ENCODE data around the gene UNC5C.

UNC5C gene

GRCh38 chr4:95547715-95548471 lies 880 bp downstream of the UNC5C start:
- DNase-seq = peak; percentile 42 to 94 (median 64)
- intact Hi-C loops (cut with DNase I) = loop anchor here (2.0 to 10.0 kb wide), 3 partner anchors 36 to 381 kb away; no protein-coding TSS in a partner anchor

- intact Hi-C loops (cut with DNase I) = loop anchor here (5.0 to 10.0 kb wide), 2 partner anchors 35 to 182 kb away; no protein-coding TSS in a partner anchor
- DNase-seq = peak in 6 of 10 donors; percentile 14 to 75 (median 54)
These were observed 1.7 kb downstream of the UNC5C start for GRCh38 chr4:95546866-95547714.

- DNase-seq = no peak
- intact Hi-C loops (cut with DNase I) = loop anchor here (5.0 to 10.0 kb wide), 2 partner anchors 34 to 181 kb away; no protein-coding TSS in a partner anchor
These were observed 2.6 kb downstream of the UNC5C start for GRCh38 chr4:95546221-95546620.

GRCh38 chr4:95545546-95545945 lies 3.2 kb downstream of the UNC5C start:
- peak in 3 of 10 donors; percentile 10 to 72 (median 64) for DNase-seq
- intact Hi-C loops (cut with DNase I) = loop anchor here (5.0 to 10.0 kb wide), 2 partner anchors 33 to 181 kb away; no protein-coding TSS in a partner anchor

GRCh38 chr4:95544113-95545103 lies 4.4 kb downstream of the UNC5C start:
- intact Hi-C loops (cut with DNase I) = loop anchor here (5.0 to 10.0 kb wide), 2 partner anchors 32 to 180 kb away; no protein-coding TSS in a partner anchor
- no peak for DNase-seq

GRCh38 chr4:95541889-95542607 lies 6.7 kb downstream of the UNC5C start:
- intact Hi-C loops (cut with DNase I) = loop anchor here (10.0 kb wide), 1 partner anchor 177 kb away; no protein-coding TSS in a partner anchor
- DNase-seq = no peak

GRCh38 chr4:95541094-95541493 lies 7.7 kb downstream of the UNC5C start:
- no peak for DNase-seq
- intact Hi-C loops (cut with DNase I) = loop anchor here (10.0 kb wide), 1 partner anchor 176 kb away; no protein-coding TSS in a partner anchor

GRCh38 chr4:95540227-95540626 lies 8.5 kb downstream of the UNC5C start:
- peak in 1 of 10 donors; percentile 43 for DNase-seq
- intact Hi-C loops (cut with DNase I) = loop anchor here (10.0 kb wide), 1 partner anchor 175 kb away; no protein-coding TSS in a partner anchor

GRCh38 chr4:95539106-95539505 lies 9.7 kb downstream of the UNC5C start:
- DNase-seq = no peak
- intact Hi-C loops (cut with DNase I) = no loop called here

- intact Hi-C loops (cut with DNase I) = no loop called here
- no peak for DNase-seq
These were observed 10.8 kb downstream of the UNC5C start for GRCh38 chr4:95537863-95538488.

- no peak for DNase-seq
- intact Hi-C loops (cut with DNase I) = no loop called here
These were observed 11.6 kb downstream of the UNC5C start for GRCh38 chr4:95537191-95537590.

GRCh38 chr4:95536650-95537049 lies 12.1 kb downstream of the UNC5C start:
- no peak for DNase-seq
- intact Hi-C loops (cut with DNase I) = no loop called here

- no peak for DNase-seq
- intact Hi-C loops (cut with DNase I) = no loop called here
These were observed 13.6 kb downstream of the UNC5C start for GRCh38 chr4:95535180-95535579.

GRCh38 chr4:95534032-95534431 lies 14.7 kb downstream of the UNC5C start:
- intact Hi-C loops (cut with DNase I) = no loop called here
- DNase-seq = no peak

- intact Hi-C loops (cut with DNase I) = no loop called here
- no peak for DNase-seq
These were observed 15.5 kb downstream of the UNC5C start for GRCh38 chr4:95533254-95533653.

GRCh38 chr4:95532305-95532704 lies 16.5 kb downstream of the UNC5C start:
- no peak for DNase-seq
- intact Hi-C loops (cut with DNase I) = no loop called here

- DNase-seq = no peak
- intact Hi-C loops (cut with DNase I) = no loop called here
These were observed 17.6 kb downstream of the UNC5C start for GRCh38 chr4:95531141-95531540.

GRCh38 chr4:95529946-95530345 lies 18.8 kb downstream of the UNC5C start:
- intact Hi-C loops (cut with DNase I) = no loop called here
- DNase-seq = no peak

Data from posterior cingulate gyrus (tissue), 11 donors.